Sciatic nerve (tissue), 2 donors: Measurements from ENCODE around the gene CYP2W1. TPM values are rescaled to one million over a fixed set of nuclear protein-coding genes. Genes with fewer than 3 reads are reported as not detected.
"Not testable (repeated sequence)": the region's sequence is repeated elsewhere in the genome, so short reads cannot be mapped to it uniquely, and the experiment has no call there.

Source experiments
- ATAC-seq: fragments of 200-7000 bp; cut with Tn5 transposase; one replicate; pipeline ENCODE4 v1.9.1; 2020; ENCODE audit warnings: mild to moderate bottlenecking, moderate library complexity
- DNase-seq: peaks from one replicate; pipeline ENCODE4 v3.0.0-alpha.2; 2020; ENCODE audit warnings: low spot score
- intact Hi-C: fragments of 100-400 bp; cut with DNase I; formaldehyde crosslinking; loops from one replicate; pipeline ENCODE4 v1.14.2; 2022
- total RNA-seq: library from RNA; stranded (reverse); fragmentation: NEBNext Ultra II Directional; extraction: Animal tissue kit (Norgen Biotek cat#: 25700); gene quantifications from one replicate; pipeline ENCODE4 v1.2.1, GENCODE V29; 2021
- donor health status: DM: no; HTN: no; CAD: no.
- donor health status: DM: no; HTN: no; CAD: no.

Gene CYP2W1
- total RNA-seq, 1 donor from 2014 or later: 1.6 TPM

DNA sequence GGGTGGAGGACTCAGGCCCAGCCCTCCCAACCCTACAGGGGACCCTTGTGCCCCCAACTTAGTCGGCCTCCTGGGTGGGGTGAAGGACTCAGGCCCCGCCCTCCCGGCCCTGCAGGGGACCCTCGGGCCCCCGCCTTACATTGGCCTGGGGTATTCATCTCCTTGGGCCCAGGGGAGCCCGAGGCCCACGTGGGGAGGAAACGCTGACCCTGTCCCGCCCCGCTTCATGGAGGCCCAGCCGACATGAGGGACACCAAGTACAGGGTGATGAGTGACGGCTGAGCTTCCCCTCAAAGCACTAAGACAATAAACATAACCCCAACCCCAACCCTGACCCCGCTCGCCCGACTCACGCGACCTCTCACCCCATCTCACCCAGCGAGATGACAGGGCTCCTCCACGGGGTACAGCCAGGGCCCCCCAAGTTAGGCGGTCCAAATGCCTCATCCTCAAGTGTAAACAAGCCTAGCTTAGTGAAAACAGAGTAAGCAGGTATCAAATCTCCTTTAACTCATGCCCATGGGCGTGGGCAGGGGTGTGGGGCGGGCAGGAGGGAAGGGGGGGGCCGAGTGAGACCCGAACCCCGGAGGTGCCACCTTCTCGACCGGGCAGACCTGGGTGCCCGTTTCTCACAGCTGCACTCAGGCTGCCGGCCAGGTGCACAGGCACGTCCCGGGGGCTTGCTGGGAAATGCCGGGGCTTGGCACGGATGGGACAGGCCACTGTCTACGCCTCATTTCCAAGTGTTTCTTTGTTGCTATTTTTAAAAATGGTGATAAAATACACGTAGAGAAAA, 8.2 kb downstream of the CYP2W1 start:
- intact Hi-C loops: no loop called here
- DNase-seq (no peak), ATAC-seq (no peak)

DNA sequence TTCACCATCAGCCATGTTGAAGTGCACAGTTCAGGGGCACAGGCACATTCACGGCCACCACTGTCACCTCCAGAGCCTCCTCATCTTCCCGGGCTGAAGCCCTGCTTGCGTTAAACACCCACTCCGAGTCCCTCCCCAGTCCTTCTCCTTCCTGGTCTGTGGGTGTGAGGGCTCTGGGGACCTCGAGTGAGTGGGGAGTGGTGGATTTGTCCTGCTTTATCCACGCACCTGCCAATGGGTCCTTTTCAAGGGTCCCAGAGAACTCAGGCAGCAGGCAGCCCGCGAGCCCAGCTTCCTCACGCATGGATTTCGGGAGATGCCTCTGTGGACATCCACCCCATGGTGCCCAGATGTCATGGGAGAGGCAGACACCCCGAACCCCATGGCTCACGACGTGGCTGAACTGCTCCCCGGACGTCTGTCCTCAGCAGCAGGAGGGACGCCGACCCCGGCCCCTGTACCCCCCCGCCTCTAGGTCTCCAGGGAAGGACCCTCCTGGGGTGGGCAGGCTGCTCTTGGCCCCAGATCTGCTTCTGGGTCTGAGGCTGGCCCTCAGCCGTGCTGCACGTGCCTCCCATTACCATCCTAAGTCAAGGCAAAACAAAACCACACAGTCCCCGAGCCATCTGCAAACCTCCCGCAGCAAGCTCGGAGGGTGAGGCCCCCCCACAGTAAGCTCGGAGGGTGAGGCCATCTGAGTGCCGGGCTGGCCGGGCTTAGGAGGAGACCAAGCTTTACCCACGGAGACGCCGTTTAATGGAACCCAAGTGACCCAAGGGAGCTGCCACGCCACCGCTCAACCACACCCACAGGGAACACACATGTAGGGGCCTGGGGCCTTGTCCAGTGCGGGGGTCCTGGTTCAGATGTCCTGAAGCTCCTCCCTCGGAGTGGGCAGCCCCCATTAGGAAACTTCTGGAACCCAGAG, 9.0 kb downstream of the CYP2W1 start:
- intact Hi-C loops: no loop called here
- ATAC-seq (no peak), DNase-seq (no peak)

GRCh38 chr7:992709-993607, 10.0 kb downstream of the CYP2W1 start:
- DNase-seq: peak; percentile 99
- intact Hi-C loops: no loop called here
- peak; percentile 95 for ATAC-seq

GRCh38 chr7:994592-995308, 11.8 kb downstream of the CYP2W1 start:
- ATAC-seq: no peak
- DNase-seq: no peak
- intact Hi-C loops: loop anchor here (2.0 kb wide), 1 partner anchor 70 kb away; no protein-coding TSS in a partner anchor

GRCh38 chr7:995571-995970, 12.6 kb downstream of the CYP2W1 start:
- DNase-seq: no peak
- intact Hi-C loops: loop anchor here (2.0 kb wide), 1 partner anchor 69 kb away; no protein-coding TSS in a partner anchor
- no peak for ATAC-seq

DNA sequence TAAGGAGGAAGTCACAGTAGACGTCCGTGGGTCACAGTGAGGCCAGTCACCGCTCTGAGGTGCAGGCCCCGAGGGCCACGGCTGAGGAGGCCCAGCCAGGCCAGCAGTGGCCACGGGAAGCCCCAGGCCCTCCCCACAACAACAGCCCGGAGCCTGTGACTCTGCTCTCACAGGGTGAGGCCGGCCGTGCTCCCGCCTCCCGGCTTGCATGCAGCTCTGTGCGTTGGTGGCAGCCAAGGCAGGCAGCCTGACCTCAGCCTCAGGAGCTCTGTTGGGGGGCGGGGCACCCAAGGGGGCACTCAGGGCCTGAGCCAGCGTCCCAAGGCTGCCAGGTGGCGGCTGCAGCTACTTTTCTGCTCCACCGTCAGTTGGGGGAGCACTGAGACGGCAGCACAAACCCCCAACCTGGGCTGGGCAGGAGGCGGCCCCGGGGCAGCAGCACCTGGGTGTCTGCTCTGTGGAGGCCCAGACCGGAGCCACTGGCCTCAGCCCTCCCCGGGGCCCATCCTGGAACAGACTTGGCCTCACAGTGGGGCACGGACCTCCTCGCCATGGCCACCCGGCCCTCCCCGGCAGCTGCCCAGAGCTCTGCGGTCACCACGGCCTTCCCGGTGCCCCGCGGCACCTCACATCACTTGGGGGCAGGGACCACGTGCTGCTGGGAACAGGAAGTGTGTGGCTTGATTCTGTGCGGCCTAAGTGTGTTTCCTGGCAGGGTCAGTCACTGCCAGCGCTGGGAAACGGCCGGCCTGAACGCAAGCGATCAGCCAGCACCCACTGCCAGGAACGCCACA, 13.3 kb downstream of the CYP2W1 start:
- intact Hi-C loops: no loop called here
- ATAC-seq (no peak), DNase-seq (no peak)

GRCh38 chr7:997404-998395, 14.7 kb downstream of the CYP2W1 start:
- intact Hi-C loops: no loop called here
- ATAC-seq (no peak), DNase-seq (no peak)

DNA sequence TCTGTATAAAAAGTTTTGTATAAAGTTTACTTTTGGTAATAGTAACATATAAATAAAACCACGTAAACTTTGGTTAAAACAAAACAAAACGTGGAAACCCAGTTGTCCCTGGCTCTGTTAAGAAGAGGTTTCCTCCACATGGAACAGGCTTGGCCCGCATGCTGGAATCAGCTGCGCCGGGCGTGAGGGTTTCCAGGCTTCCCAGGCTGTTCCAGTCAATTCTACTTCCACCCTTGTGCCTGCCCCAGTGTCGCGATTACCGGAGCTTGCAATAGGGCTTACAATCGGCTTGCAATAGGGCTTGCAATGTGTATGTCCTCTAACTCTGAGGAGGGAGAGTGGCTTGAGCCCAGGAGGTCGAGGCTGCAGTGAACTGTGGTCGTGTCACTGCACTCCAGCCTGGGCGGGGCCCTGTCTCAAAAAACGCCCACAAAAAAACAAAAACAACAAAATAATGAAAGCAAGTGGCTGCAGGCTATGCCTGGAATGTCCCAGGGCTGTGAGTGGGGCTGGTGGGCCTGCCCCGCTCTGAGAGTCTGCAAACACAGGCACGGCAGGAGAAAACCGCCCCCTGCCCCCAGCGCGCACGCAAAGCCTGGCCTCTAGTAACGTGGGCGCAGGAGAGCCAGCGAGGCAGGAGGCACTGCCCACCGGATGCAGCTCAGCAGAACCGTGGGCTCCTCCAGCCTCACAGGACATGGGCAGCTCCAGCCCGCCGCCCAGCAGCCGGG, 16.3 kb downstream of the CYP2W1 start:
- intact Hi-C loops: no loop called here
- DNase-seq: no peak
- ATAC-seq: peak; percentile 40

DNA sequence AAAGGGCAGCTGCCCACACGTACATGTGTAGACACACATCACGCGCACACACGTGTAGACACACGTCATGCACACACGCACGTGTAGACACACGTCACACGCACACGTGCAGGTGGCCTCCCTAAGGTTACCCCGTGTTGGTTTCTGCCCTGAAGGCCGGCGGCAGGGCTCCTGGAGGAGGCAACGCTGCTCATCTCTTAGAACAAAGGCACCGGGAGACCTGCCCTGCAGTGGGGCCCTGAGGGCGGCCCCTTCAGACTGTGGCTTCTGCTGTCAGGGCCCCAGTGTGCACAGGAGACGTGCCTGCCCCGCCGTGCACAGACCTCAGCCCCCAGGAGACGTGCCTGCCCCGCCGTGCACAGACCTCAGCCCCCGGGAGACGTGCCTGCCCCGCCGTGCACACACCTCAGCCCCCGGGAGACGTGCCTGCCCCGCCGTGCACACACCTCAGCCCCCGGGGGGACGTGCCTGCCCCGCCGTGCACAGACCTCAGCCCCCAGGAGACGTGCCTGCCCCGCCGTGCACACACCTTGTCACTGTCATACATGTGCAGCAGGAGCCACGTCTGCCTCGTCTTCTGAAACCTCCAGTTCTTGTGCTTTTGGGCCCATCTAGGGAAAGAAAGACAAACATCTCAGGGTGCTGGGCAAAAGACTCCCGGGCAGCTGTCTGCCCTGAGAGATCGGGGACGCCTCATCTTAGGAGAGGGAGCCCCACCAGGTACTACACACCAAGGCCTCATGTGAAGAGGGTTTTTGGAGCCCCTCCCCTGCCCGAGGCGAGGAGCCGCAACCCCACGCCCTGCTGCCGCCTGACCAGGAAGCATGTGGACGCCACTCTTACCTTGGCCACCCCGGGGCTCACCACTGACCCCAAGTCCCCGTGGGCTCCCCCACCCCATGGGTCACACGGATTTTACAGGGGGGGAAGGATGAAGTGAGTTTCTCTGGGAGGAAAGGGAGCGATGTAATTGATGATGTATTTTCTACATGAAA, 17.3 kb downstream of the CYP2W1 start:
- ATAC-seq (no peak), DNase-seq (no peak)
- intact Hi-C loops: no loop called here

GRCh38 chr7:1001069-1001770, 18.2 kb downstream of the CYP2W1 start:
- peak; percentile 39 for ATAC-seq

GRCh38 chr7:1002026-1002425, 19.0 kb downstream of the CYP2W1 start:
- ATAC-seq, DNase-seq, intact Hi-C loops: not testable (repeated sequence)

More at GRCh38 chr7:1001069-1001770, 18.2 kb downstream of the CYP2W1 start:
- DNase-seq, intact Hi-C loops: not testable (repeated sequence)

DNA sequence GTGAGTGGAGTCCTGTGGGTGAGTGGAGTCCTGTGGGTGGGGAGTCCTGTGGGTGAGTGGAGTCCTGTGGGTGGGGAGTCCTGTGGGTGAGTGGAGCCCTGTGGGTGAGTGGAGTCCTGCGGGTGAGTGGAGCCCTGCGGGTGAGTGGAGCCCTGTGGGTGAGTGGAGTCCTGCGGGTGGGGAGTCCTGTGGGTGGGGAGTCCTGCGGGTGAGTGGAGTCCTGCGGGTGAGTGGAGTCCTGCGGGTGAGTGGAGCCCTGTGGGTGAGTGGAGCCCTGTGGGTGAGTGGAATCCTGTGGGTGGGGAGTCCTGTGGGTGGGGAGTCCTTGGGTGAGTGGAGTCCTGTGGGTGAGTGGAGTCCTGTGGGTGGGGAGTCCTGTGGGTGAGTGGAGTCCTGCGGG, 19.5 kb downstream of the CYP2W1 start:
- ATAC-seq, DNase-seq, intact Hi-C loops: not testable (repeated sequence)

- intact Hi-C loops: no loop called here
- ATAC-seq (peak; percentile 6), DNase-seq (no peak)
Observed at GRCh38 chr7:1004018-1004852, 21.3 kb downstream of the CYP2W1 start.
